Osteoblast (primary cell): ENCODE results near the gene IL27RA. TPM values are rescaled to one million over a fixed set of nuclear protein-coding genes. Genes with fewer than 3 reads are reported as not detected.

Experiments
- DNase-seq: peaks from one replicate; pipeline ENCODE4 v3.0.0; 2011; ENCODE audit warnings: low spot score, mixed read lengths; ENCODE audit not compliant: insufficient read length; ENCODE audit errors: missing footprints
- H2AFZ ChIP-seq: 2 replicates; pipeline ENCODE4 v1.6.0; 2011; ENCODE audit warnings: mild to moderate bottlenecking, low read length
- H3K27ac ChIP-seq: 2 replicates; pipeline ENCODE4 v1.5.1; 2011; ENCODE audit warnings: mild to moderate bottlenecking, low read depth, low read length, moderate library complexity
- H3K27me3 ChIP-seq: 2 replicates; pipeline ENCODE4 v1.6.0; 2012; ENCODE audit warnings: mild to moderate bottlenecking, control low read depth, inconsistent platforms, low read length, moderate library complexity; ENCODE audit not compliant: insufficient read depth
- H3K36me3 ChIP-seq: 2 replicates; pipeline ENCODE4 v1.5.1; 2011; ENCODE audit warnings: mild to moderate bottlenecking, low read length, control low read depth, moderate library complexity; ENCODE audit not compliant: insufficient read depth
- H3K4me1 ChIP-seq: 2 replicates; pipeline ENCODE4 v1.5.1; 2011; ENCODE audit warnings: mild to moderate bottlenecking, low read length, control low read depth, moderate library complexity; ENCODE audit not compliant: insufficient read depth
- H3K4me2 ChIP-seq: 2 replicates; pipeline ENCODE4 v1.6.0; 2011; ENCODE audit warnings: mild to moderate bottlenecking, low read length; ENCODE audit not compliant: insufficient read depth
- H3K4me3 ChIP-seq: fragments of 200-600 bp; sonication (generic); 3 replicates; pipeline ENCODE4 v1.5.1; 2012; ENCODE audit warnings: mild to moderate bottlenecking, low read length, inconsistent platforms; ENCODE audit not compliant: insufficient read depth
- H3K79me2 ChIP-seq: 2 replicates; pipeline ENCODE4 v1.6.0; 2012; ENCODE audit warnings: mild to moderate bottlenecking, low read length, control low read depth, inconsistent platforms; ENCODE audit not compliant: insufficient read depth
- H3K9me3 ChIP-seq: 2 replicates; pipeline ENCODE4 v1.5.1; 2011; ENCODE audit warnings: low read depth, low read length, control low read depth
- H4K20me1 ChIP-seq: 2 replicates; pipeline ENCODE4 v1.6.0; 2012; ENCODE audit warnings: mild to moderate bottlenecking, low read length, control low read depth; ENCODE audit not compliant: insufficient read depth
- total RNA-seq: library from RNA; depleted of rRNA; stranded (reverse); fragments of >200 nt; gene quantifications from 2 replicates; pipeline ENCODE4 v1.2.3, GENCODE V29; 2012
- TF ChIP-seq, protein P1 (sequence below): IDR thresholded peaks from 2 replicates; pipeline ENCODE4 v1.5.1; 2011; ENCODE audit warnings: mild to moderate bottlenecking, low read depth, low read length, moderate library complexity; ENCODE audit errors: extremely low read depth

IL27RA gene
- total RNA-seq, 1 donor = 1.1 TPM

- peaks cover 8% of the 10 kb centered on the region for H3K4me1 ChIP-seq
- no peak overlapping the region for H3K4me3 ChIP-seq
- DNase-seq = peak; percentile 89
- H3K79me2 ChIP-seq = no peaks in the 10 kb centered on the region
- no peaks in the 10 kb centered on the region for H3K9me3 ChIP-seq
- peaks cover 6% of the 10 kb centered on the region for H3K36me3 ChIP-seq
- H4K20me1 ChIP-seq = no peaks in the 10 kb centered on the region
- H3K27me3 ChIP-seq = no peaks in the 10 kb centered on the region
- H3K4me2 ChIP-seq = no peak overlapping the region
- H3K27ac ChIP-seq = no peak overlapping the region
- H2AFZ ChIP-seq = peak overlapping the region; percentile 65
- TF ChIP-seq, protein P1, sequence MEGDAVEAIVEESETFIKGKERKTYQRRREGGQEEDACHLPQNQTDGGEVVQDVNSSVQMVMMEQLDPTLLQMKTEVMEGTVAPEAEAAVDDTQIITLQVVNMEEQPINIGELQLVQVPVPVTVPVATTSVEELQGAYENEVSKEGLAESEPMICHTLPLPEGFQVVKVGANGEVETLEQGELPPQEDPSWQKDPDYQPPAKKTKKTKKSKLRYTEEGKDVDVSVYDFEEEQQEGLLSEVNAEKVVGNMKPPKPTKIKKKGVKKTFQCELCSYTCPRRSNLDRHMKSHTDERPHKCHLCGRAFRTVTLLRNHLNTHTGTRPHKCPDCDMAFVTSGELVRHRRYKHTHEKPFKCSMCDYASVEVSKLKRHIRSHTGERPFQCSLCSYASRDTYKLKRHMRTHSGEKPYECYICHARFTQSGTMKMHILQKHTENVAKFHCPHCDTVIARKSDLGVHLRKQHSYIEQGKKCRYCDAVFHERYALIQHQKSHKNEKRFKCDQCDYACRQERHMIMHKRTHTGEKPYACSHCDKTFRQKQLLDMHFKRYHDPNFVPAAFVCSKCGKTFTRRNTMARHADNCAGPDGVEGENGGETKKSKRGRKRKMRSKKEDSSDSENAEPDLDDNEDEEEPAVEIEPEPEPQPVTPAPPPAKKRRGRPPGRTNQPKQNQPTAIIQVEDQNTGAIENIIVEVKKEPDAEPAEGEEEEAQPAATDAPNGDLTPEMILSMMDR = no peak
Observed at GRCh38 chr19:13987101-13987890, 44.3 kb upstream of the IL27RA start.

DNA sequence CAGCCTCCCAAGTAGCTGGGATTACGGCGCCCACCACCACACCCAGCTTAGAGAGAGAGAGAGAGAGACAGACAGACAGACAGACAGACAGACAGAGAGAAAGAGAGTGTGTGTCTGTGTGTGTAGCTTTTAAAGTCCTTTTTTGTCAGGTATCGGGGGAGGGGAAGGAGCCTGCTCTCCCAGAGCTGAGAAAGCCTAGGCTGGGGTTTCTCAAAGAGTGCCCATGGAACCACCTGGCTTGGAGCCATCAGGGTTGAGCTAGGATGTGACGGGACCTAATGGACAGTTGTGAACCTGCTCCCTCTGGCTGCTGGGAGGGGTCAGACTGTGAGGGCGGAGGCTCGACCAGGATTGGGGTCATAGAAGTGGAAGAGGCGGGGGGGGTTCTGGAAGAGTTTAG, 42.1 kb upstream of the IL27RA start:
- Histone ChIP-seq H3K9me3 (no peaks in the 10 kb centered on the region), H3K4me1 (peaks cover 8% of the 10 kb centered on the region), H3K4me3 (no peak overlapping the region), H3K27me3 (no peaks in the 10 kb centered on the region), H3K36me3 (peaks cover 5% of the 10 kb centered on the region), H4K20me1 (peaks cover 3% of the 10 kb centered on the region), H3K27ac (no peak overlapping the region), H3K79me2 (peaks cover 9% of the 10 kb centered on the region), H3K4me2 (no peak overlapping the region), H2AFZ (no peak overlapping the region)
- TF ChIP-seq, protein P1 = no peak
- no peak for DNase-seq

DNA sequence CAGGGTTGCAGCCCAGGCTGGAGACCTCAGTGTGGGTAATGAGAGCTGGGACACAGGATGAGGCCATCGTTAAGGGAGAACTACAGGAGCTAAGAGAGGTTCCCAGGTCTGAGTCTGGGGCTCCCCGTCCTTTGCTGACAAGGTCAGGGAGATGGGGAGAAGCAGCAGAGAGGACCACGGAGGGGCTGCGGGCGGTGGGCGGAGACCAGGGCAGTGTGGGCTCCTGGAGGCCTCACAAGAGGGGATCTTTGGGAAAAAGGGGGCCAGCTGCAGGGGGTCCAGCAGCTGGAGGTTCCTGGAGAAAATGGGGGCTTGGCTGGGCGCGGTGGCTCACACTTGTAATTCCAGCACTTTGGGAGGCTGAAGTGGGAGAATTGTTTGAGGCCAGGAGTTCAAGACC, 41.5 kb upstream of the IL27RA start:
- Histone ChIP-seq H3K27me3 (no peaks in the 10 kb centered on the region), H3K9me3 (no peaks in the 10 kb centered on the region), H3K4me3 (no peak overlapping the region), H3K4me1 (peaks cover 10% of the 10 kb centered on the region), H3K36me3 (peaks cover 5% of the 10 kb centered on the region), H3K27ac (no peak overlapping the region), H3K79me2 (peaks cover 9% of the 10 kb centered on the region), H4K20me1 (peaks cover 3% of the 10 kb centered on the region), H2AFZ (no peak overlapping the region), H3K4me2 (no peak overlapping the region)
- DNase-seq = no peak
- TF ChIP-seq, protein P1 = no peak

- no peak overlapping the region for H3K4me3 ChIP-seq
- H4K20me1 ChIP-seq = peaks cover 5% of the 10 kb centered on the region
- H3K4me2 ChIP-seq = no peak overlapping the region
- peaks cover 5% of the 10 kb centered on the region for H3K36me3 ChIP-seq
- TF ChIP-seq, protein P1 = no peak
- H3K27ac ChIP-seq = no peak overlapping the region
- no peak overlapping the region for H2AFZ ChIP-seq
- DNase-seq = peak; percentile 66
- H3K79me2 ChIP-seq = peaks cover 11% of the 10 kb centered on the region
- no peaks in the 10 kb centered on the region for H3K9me3 ChIP-seq
- peaks cover 9% of the 10 kb centered on the region for H3K4me1 ChIP-seq
- no peaks in the 10 kb centered on the region for H3K27me3 ChIP-seq
Observed at GRCh38 chr19:13992025-13992424, 39.5 kb upstream of the IL27RA start.
